Measurements from ENCODE around the gene CDT1. TPM values are rescaled to one million over a fixed set of nuclear protein-coding genes. Genes with fewer than 3 reads are reported as not detected.

CDT1 gene
- total RNA-seq, 4 donors from 2014 or later: 4.7 to 25.7 (median 10.7) TPM

DNA sequence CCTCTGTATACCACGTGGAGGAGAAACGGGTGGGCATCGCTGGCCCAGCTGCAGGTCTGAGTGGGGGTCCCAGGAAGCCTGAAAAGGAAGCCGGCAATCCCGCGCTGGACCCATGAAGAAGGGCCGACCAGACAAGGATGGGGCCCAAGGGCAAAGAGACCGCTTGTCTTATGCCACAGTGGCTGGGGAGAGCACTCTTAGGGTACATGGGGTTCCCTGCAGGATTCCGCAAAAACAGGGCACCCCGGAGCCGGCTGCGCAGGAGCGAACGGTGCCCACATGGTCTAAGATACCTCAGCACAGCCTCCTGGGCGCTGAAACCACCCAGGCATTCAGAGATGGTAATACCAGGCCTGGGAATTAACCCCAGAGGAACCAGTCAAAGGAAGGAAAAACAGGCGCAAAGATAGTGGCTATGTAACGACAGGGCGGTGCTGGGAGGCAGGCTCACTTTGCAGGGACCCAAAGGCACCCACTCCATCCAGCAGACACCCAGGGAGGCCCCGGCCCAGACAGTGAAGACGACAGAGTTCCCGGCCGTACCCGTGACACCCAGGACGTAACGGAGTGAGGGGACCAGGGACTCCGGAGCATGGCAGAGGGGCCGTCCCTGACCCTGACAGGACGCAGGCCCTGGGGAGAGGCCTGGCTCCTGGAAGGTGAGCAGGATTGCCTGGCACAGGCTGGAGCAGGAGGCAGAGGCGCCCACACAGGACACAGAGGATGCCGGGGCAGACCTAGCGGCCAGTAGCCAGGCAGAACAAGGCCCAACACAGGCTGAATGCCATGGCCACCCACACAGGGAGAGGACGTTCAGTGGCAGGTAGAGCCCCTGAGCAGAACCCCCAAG lies 28.8 kb upstream of the CDT1 start:
- no peak overlapping the region for H3K4me3 ChIP-seq
- H3K9me3 ChIP-seq: no peaks in the 10 kb centered on the region
- no peak for DNase-seq (ENCODE audit: low spot score in 2 of 2)
- peaks cover 79% of the 10 kb centered on the region for H3K4me1 ChIP-seq
- 90% methylated on average over 18 of the region's 32 CpGs for WGBS
- H3K27ac ChIP-seq: no peak overlapping the region
- no peaks in the 10 kb centered on the region for H3K27me3 ChIP-seq
- TF ChIP-seq, protein P1, sequence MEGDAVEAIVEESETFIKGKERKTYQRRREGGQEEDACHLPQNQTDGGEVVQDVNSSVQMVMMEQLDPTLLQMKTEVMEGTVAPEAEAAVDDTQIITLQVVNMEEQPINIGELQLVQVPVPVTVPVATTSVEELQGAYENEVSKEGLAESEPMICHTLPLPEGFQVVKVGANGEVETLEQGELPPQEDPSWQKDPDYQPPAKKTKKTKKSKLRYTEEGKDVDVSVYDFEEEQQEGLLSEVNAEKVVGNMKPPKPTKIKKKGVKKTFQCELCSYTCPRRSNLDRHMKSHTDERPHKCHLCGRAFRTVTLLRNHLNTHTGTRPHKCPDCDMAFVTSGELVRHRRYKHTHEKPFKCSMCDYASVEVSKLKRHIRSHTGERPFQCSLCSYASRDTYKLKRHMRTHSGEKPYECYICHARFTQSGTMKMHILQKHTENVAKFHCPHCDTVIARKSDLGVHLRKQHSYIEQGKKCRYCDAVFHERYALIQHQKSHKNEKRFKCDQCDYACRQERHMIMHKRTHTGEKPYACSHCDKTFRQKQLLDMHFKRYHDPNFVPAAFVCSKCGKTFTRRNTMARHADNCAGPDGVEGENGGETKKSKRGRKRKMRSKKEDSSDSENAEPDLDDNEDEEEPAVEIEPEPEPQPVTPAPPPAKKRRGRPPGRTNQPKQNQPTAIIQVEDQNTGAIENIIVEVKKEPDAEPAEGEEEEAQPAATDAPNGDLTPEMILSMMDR (IDR thresholded peaks at IDR 0.05): no peak
- TF ChIP-seq EP300 (IDR thresholded peaks at IDR 0.05) (no peak), POLR2AphosphoS5 (IDR thresholded peaks at IDR 0.05) (no peak), POLR2A (IDR thresholded peaks at IDR 0.05) (no peak)
- H3K36me3 ChIP-seq: peaks cover 3% of the 10 kb centered on the region

DNA sequence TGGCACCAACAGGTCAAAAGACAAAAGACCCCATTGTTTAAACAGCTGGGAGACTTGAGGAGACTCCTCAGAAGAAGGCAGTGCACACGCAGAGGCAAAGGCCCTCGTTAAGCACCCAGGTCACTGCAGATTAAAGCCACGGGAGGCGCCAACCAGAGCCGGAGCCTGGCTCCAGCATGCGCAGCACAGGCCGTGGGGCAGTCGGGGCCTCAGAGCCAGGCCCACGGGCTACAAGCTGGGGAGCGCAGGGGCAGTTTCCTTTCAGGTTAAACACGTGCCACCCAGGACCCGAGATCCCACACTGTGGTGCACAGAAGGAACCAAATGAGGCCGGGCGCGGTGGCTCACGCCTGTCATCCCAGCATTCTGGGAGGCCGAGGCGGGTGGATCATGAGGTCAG lies 27.8 kb upstream of the CDT1 start:
- 88% methylated on average over 8 of the region's 18 CpGs for WGBS
- Histone ChIP-seq H3K4me1 (peaks cover 79% of the 10 kb centered on the region), H3K36me3 (peaks cover 3% of the 10 kb centered on the region), H3K27ac (no peak overlapping the region), H3K27me3 (no peaks in the 10 kb centered on the region), H3K9me3 (no peaks in the 10 kb centered on the region), H3K4me3 (no peak overlapping the region)
- TF ChIP-seq, protein P1 (IDR thresholded peaks at IDR 0.05): no peak
- TF ChIP-seq POLR2AphosphoS5 (IDR thresholded peaks at IDR 0.05): no peak
- TF ChIP-seq EP300 (IDR thresholded peaks at IDR 0.05): no peak
- no peak for DNase-seq (ENCODE audit: low spot score in 2 of 2)

DNA sequence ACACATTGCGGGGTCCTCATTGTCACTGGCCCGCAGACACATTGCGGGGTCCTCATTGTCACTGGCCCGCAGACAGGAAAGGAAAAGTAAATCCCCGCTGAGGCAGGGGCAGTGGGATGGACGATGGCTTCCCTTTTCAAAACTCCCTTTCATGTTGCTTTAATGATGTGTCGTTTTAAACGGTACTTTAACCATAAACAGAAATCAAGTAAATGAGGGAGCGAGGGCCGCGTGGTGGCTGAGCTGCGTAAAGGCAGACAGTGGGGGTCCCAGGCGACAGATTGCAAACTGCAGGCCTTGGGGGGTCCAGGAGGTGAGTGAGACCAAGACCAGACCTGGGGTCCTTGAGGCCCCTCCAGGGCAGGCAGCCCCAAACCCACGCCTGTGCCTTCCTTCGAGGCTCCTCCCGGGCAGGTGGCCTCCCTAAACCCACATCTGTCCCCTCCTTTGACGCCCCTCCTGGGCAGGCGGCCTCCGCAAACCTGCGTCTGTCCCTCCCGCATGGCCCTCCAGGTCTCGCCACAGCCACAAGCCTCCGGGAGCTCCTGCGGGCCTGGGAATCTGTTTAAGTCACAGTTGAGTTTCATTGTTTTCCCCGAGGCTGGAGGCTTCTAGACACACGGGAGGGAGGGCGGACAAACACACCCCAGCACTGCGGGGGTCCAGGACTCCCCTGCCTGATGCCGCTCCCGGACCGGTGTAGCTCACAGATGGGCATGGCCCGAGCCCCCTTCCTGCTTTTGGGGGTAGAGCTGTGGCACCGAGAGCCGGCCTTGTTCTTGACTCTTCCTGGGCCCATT lies 25.9 kb upstream of the CDT1 start:
- H3K4me1 ChIP-seq: peaks cover 79% of the 10 kb centered on the region

DNA sequence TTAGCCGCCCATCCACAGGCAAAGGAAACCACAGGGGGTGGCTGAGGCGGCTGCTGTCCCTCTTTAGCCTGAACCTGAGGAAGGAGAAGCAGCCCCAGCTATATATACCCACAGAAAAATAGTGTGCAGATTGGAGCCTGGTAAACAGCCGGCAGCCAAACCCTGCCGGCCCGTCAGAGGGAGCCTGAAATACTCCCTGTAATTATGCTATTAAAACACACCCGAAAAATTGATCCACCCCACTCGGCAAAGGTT lies 25.4 kb upstream of the CDT1 start:
- no peak for DNase-seq (ENCODE audit: low spot score in 2 of 2)
- Histone ChIP-seq H3K36me3 (peaks cover 3% of the 10 kb centered on the region), H3K4me3 (no peak overlapping the region), H3K9me3 (no peaks in the 10 kb centered on the region), H3K4me1 (peaks cover 79% of the 10 kb centered on the region), H3K27ac (no peak overlapping the region), H3K27me3 (no peaks in the 10 kb centered on the region)
- TF ChIP-seq, protein P1 (IDR thresholded peaks at IDR 0.05): no peak
- no peak for TF ChIP-seq EP300 (IDR thresholded peaks at IDR 0.05)
- no peak for TF ChIP-seq POLR2A (IDR thresholded peaks at IDR 0.05)
- TF ChIP-seq POLR2AphosphoS5 (IDR thresholded peaks at IDR 0.05): no peak
- 59% methylated on average over 7 of the region's 7 CpGs for WGBS

More for the DNA sequence above, 25.9 kb upstream of the CDT1 start:
- H3K36me3 ChIP-seq: peaks cover 3% of the 10 kb centered on the region
- H3K4me3 ChIP-seq: no peak overlapping the region
- H3K27me3 ChIP-seq: no peaks in the 10 kb centered on the region
- no peak for DNase-seq (ENCODE audit: low spot score in 2 of 2)
- H3K9me3 ChIP-seq: no peaks in the 10 kb centered on the region
- TF ChIP-seq EP300 (IDR thresholded peaks at IDR 0.05) (no peak), POLR2AphosphoS5 (IDR thresholded peaks at IDR 0.05) (no peak), POLR2A (IDR thresholded peaks at IDR 0.05) (no peak)
- TF ChIP-seq, protein P1 (IDR thresholded peaks at IDR 0.05): no peak
- H3K27ac ChIP-seq: no peak overlapping the region
- 86% methylated on average over 31 of the region's 34 CpGs for WGBS

DNA sequence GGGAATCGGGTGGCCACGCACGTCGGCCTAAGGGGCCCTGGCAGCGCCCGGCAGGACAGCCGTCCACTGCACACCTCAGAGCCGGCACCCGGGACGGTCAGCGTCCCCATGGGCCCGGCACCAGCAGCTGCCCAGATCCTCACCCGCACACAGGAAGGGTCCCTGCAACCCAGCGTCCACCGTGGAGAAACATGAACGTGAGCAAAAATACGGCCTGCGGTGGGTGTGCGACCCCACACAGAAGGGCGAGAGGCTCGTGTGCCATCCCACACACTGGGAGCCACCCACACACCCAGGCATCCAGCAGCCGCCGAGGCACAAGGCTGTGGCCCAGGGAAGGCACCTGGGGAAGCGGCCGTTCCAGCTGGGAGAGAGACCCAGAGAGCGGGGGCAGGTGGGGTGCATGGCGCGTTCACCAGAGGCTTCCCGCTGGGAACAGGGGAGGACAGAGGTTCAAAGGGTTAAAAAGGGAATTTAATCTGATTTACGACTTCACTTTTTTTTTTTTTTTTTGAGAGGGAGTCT lies 25.0 kb upstream of the CDT1 start:
- no peak for DNase-seq (ENCODE audit: low spot score in 2 of 2)
- Histone ChIP-seq H3K4me1 (peaks cover 79% of the 10 kb centered on the region), H3K36me3 (peaks cover 3% of the 10 kb centered on the region), H3K9me3 (no peaks in the 10 kb centered on the region), H3K27ac (no peak overlapping the region), H3K4me3 (no peak overlapping the region), H3K27me3 (no peaks in the 10 kb centered on the region)
- WGBS: 90% methylated on average over 13 of the region's 30 CpGs
- TF ChIP-seq EP300 (IDR thresholded peaks at IDR 0.05): no peak
- no peak for TF ChIP-seq POLR2AphosphoS5 (IDR thresholded peaks at IDR 0.05)
- TF ChIP-seq, protein P1 (IDR thresholded peaks at IDR 0.05): no peak
- no peak for TF ChIP-seq POLR2A (IDR thresholded peaks at IDR 0.05)
